CD4-positive, alpha-beta T cell treated with Interleukin-15 for 1 hour (primary cell): Measurements from ENCODE around the gene EPHB2.
"Not testable (repeated sequence)": the region's sequence is repeated elsewhere in the genome, so short reads cannot be mapped to it uniquely, and the experiment has no call there.

ENCODE experiments used
- DNase-seq: peaks from one replicate; pipeline ENCODE4 v3.0.0-alpha.2; 2020

The EPHB2 gene

GRCh38 chr1:22920734-22921451 is 210.3 kb downstream of the EPHB2 start:
- DNase-seq = no peak

- DNase-seq = no peak
Observed at GRCh38 chr1:22921452-22922126, 210.9 kb downstream of the EPHB2 start.

- DNase-seq = no peak
Observed at GRCh38 chr1:22922640-22923039, 212.0 kb downstream of the EPHB2 start.

GRCh38 chr1:22925111-22925510 is 214.5 kb downstream of the EPHB2 start:
- no peak for DNase-seq

- no peak for DNase-seq
Observed at GRCh38 chr1:22930240-22930912, 219.7 kb downstream of the EPHB2 start.

GRCh38 chr1:22932803-22933470 is 222.3 kb downstream of the EPHB2 start:
- DNase-seq = no peak

- DNase-seq = no peak
Observed at GRCh38 chr1:22935433-22935832, 224.8 kb downstream of the EPHB2 start.

- DNase-seq = no peak
Observed at GRCh38 chr1:22936681-22937080, 226.0 kb downstream of the EPHB2 start.

GRCh38 chr1:22941257-22941656 is 230.6 kb downstream of the EPHB2 start:
- no peak for DNase-seq

- no peak for DNase-seq
Observed at GRCh38 chr1:22944346-22945055, 233.9 kb downstream of the EPHB2 start.

GRCh38 chr1:22945171-22945570 is 234.5 kb downstream of the EPHB2 start:
- DNase-seq = not testable (repeated sequence)

- DNase-seq = no peak
Observed at GRCh38 chr1:22949822-22950331, 239.2 kb downstream of the EPHB2 start.

GRCh38 chr1:22951796-22952195 is 241.2 kb downstream of the EPHB2 start:
- DNase-seq = no peak

GRCh38 chr1:22952694-22953056 is 242.0 kb downstream of the EPHB2 start:
- DNase-seq = no peak

GRCh38 chr1:22953057-22953739 is 242.6 kb downstream of the EPHB2 start:
- DNase-seq = no peak

GRCh38 chr1:22953740-22954141 is 243.1 kb downstream of the EPHB2 start:
- no peak for DNase-seq

GRCh38 chr1:22955146-22955545 is 244.5 kb downstream of the EPHB2 start:
- DNase-seq = no peak

GRCh38 chr1:22957066-22957465 is 246.4 kb downstream of the EPHB2 start:
- no peak for DNase-seq

- no peak for DNase-seq
Observed at GRCh38 chr1:22958556-22958955, 247.9 kb downstream of the EPHB2 start.

GRCh38 chr1:22959545-22960360 is 249.1 kb downstream of the EPHB2 start:
- no peak for DNase-seq

- DNase-seq = no peak
Observed at GRCh38 chr1:22962558-22962957, 251.9 kb downstream of the EPHB2 start.
